HCT116 (cell line): ENCODE data around the gene AKAP13. TPM values are rescaled to one million over a fixed set of nuclear protein-coding genes. Genes with fewer than 3 reads are reported as not detected.

Experiments used
- ATAC-seq: fragments of 200-7000 bp; cut with Tn5 transposase; 2 replicates; pipeline ENCODE4 v1.9.1; 2020; ENCODE audit warnings: mild to moderate bottlenecking, moderate library complexity
- BruUV-seq: library from RNA; stranded (reverse); fragments of 400-500 nt; replicated peaks from 2 replicates; lab custom pipeline; 2021; lab: Mats Ljungman, UMichigan
- CTCF ChIA-PET: fragments of 300-600 bp; sonication (Branson Sonifier 250); formaldehyde crosslinking; loops from one replicate; lab custom pipeline; 2021; ENCODE audit warnings: antibody characterized with exemption; lab: Charles Lee
- POLR2A ChIA-PET: fragments of 300-600, 350-600 bp; sonication (Branson Sonifier 250); formaldehyde crosslinking; loops from one replicate; lab custom pipeline; 2021; ENCODE audit warnings: antibody characterized with exemption; lab: Charles Lee
- RAD21 ChIA-PET, 2 experiments: fragments of 300-600 bp; sonication (Branson Sonifier 250); formaldehyde crosslinking; loops; one replicate each; lab custom pipeline; 2023; ENCODE audit warnings: low total read pairs in 2 of 2; ENCODE audit not compliant: uncharacterized antibody in 2 of 2, unreplicated experiment in 2 of 2, low non-redundant PET in 1 of 2; lab: Charles Lee
- DNase-seq: peaks from one replicate; pipeline ENCODE4 v3.0.0-alpha.2; 2010; ENCODE audit warnings: low read depth, low spot score
- H2AFZ ChIP-seq: fragments of 200-600 bp; shearing (Covaris generic), sonication (generic); 2 replicates; pipeline ENCODE4 v1.6.1; 2017; ENCODE audit warnings: low read depth, mixed run types, mixed read lengths, antibody characterized with exemption, low read length; ENCODE audit not compliant: poor library complexity, severe bottlenecking
- H3K27ac ChIP-seq: 2 replicates; pipeline ENCODE4 v1.5.1; 2012; ENCODE audit warnings: low read depth, low read length
- H3K27me3 ChIP-seq: fragments of 200-600 bp; sonication (generic); 2 replicates; pipeline ENCODE4 v1.6.1; 2016; ENCODE audit warnings: mixed run types, low read length, mixed read lengths; ENCODE audit not compliant: insufficient read depth
- H3K36me3 ChIP-seq, 2 experiments: fragments of 200-500 bp in 1 of 2; fragments of 200-600 bp in 1 of 2; sonication (Bioruptor generic) in 1 of 2; sonication (generic) in 1 of 2; 2 replicates each; pipeline versions ENCODE4 v1.5.1 to v1.6.1; 2014 to 2016; ENCODE audit warnings: low read length in 2 of 2, inconsistent platforms in 1 of 2, mixed read lengths in 1 of 2, mixed run types in 1 of 2; ENCODE audit not compliant: insufficient read depth in 2 of 2, control insufficient read depth in 1 of 2
- H3K4me1 ChIP-seq, 2 experiments: fragments of 200-600 bp in 1 of 2; sonication (generic) in 1 of 2; 2 replicates each; pipeline versions ENCODE4 v1.5.1 to v1.6.1; 2012 to 2017; ENCODE audit warnings: low read length in 2 of 2, inconsistent platforms in 1 of 2, mild to moderate bottlenecking in 1 of 2, mixed read lengths in 1 of 2, mixed run types in 1 of 2, moderate library complexity in 1 of 2; ENCODE audit not compliant: insufficient read depth in 2 of 2, control insufficient read depth in 1 of 2
- H3K4me2 ChIP-seq: fragments of 200-600 bp; sonication (generic); 2 replicates; pipeline ENCODE4 v1.6.1; 2017; ENCODE audit warnings: mixed run types, low read length, mixed read lengths
- H3K4me3 ChIP-seq, 2 experiments: fragments of 200-600 bp in 1 of 2; sonication (generic) in 1 of 2; replicated peaks in 1 of 2; 2 replicates each; pipeline ENCODE4 v1.5.1; 2011 to 2016; ENCODE audit warnings: low read length in 2 of 2, control low read depth in 1 of 2, low read depth in 1 of 2, mild to moderate bottlenecking in 1 of 2, mixed read lengths in 1 of 2, mixed run types in 1 of 2
- H3K79me2 ChIP-seq: fragments of 200-600 bp; sonication (generic); 2 replicates; pipeline ENCODE4 v1.6.1; 2017; ENCODE audit warnings: mild to moderate bottlenecking, mixed run types, low read length, moderate library complexity, mixed read lengths; ENCODE audit not compliant: insufficient read depth
- H3K9ac ChIP-seq: fragments of 200-600 bp; sonication (generic); 2 replicates; pipeline ENCODE4 v1.6.1; 2016; ENCODE audit warnings: low read length, mixed read lengths
- H3K9me2 ChIP-seq: fragments of 200-600 bp; sonication (generic), shearing (Covaris generic); 2 replicates; pipeline ENCODE4 v1.6.1; 2017; ENCODE audit warnings: mixed run types, mild to moderate bottlenecking, moderate library complexity; ENCODE audit not compliant: insufficient read depth
- H3K9me3 ChIP-seq, 2 experiments: fragments of 200-500 bp in 1 of 2; fragments of 200-600 bp in 1 of 2; sonication (Bioruptor generic) in 1 of 2; sonication (generic) in 1 of 2; 2 replicates each; pipeline ENCODE4 v1.6.1; 2014 to 2017; ENCODE audit warnings: low read length in 2 of 2, mixed read lengths in 2 of 2, inconsistent platforms in 1 of 2, low read depth in 1 of 2, mild to moderate bottlenecking in 1 of 2, mixed run types in 1 of 2, moderate library complexity in 1 of 2; ENCODE audit not compliant: control insufficient read depth in 1 of 2, insufficient read depth in 1 of 2
- H4K20me1 ChIP-seq: fragments of 200-600 bp; sonication (generic), shearing (Covaris generic); 2 replicates; pipeline ENCODE4 v1.6.1; 2017; ENCODE audit warnings: mixed run types, mild to moderate bottlenecking, moderate library complexity; ENCODE audit not compliant: insufficient read depth
- ELF1 ChIP-seq: IDR thresholded peaks from 2 replicates; pipeline ENCODE4 v1.6.1; 2012; ENCODE audit warnings: low read depth, borderline replicate concordance
- EZH2 ChIP-seq: fragments of 200-600 bp; sonication (generic); IDR thresholded peaks from 2 replicates; pipeline ENCODE4 v1.6.1; 2017; ENCODE audit warnings: antibody characterized with exemption, mixed run types
- EZH2phosphoT487 ChIP-seq: fragments of 200-600 bp; IDR thresholded peaks from 2 replicates; pipeline ENCODE4 v1.6.1; 2018; ENCODE audit warnings: antibody characterized with exemption, borderline replicate concordance
- FOSL1 ChIP-seq: IDR thresholded peaks from 2 replicates; pipeline ENCODE4 v1.6.1; 2012; ENCODE audit warnings: low read depth
- POLR2A ChIP-seq: IDR thresholded peaks from 2 replicates; pipeline ENCODE4 v1.7.0; 2011; ENCODE audit warnings: borderline replicate concordance; ENCODE audit not compliant: insufficient read depth, insufficient read length; ENCODE audit errors: extremely low read depth
- SIN3A ChIP-seq: IDR thresholded peaks from 2 replicates; pipeline ENCODE4 v1.6.1; 2012; ENCODE audit warnings: low read depth
- SP1 ChIP-seq: IDR thresholded peaks from 2 replicates; pipeline ENCODE4 v1.6.1; 2012; ENCODE audit warnings: low read depth
- SRF ChIP-seq: IDR thresholded peaks from 2 replicates; pipeline ENCODE4 v1.6.1; 2012; ENCODE audit warnings: low read depth
- TCF7L2 ChIP-seq: IDR thresholded peaks from 2 replicates; pipeline ENCODE4 v1.7.0; 2011; ENCODE audit warnings: borderline replicate concordance, inconsistent platforms; ENCODE audit not compliant: insufficient read depth, insufficient read length; ENCODE audit errors: extremely low read depth
- intact Hi-C: fragments of 100-400 bp; cut with micrococcal nuclease; formaldehyde crosslinking; loops from 2 replicates; pipeline ENCODE4 v1.10.0; 2022
- total RNA-seq: library from RNA; stranded (reverse); gene quantifications from one replicate; pipeline ENCODE4 v1.2.1, GENCODE V29; 2021; ENCODE audit not compliant: unreplicated experiment
- TF ChIP-seq, protein P1 (sequence below): IDR thresholded peaks from 2 replicates; pipeline ENCODE4 v1.6.1; 2012; ENCODE audit warnings: low read depth
- TF ChIP-seq, protein P2 (sequence below): IDR thresholded peaks from 2 replicates; pipeline ENCODE4 v1.6.1; 2011; ENCODE audit warnings: mild to moderate bottlenecking, low read length, moderate library complexity; ENCODE audit not compliant: insufficient replicate concordance; ENCODE audit errors: extremely low read depth
- TF ChIP-seq, protein P3 (sequence below), 3 experiments: fragments of 200-600 bp in 1 of 3; sonication (generic) in 1 of 3; IDR thresholded peaks in 2 of 3; conservative IDR thresholded peaks in 1 of 3; 2 replicates each; pipeline ENCODE4 v1.5.1; 2012 to 2017; ENCODE audit warnings: low read depth in 2 of 3, low read length in 2 of 3, antibody characterized with exemption in 1 of 3, borderline replicate concordance in 1 of 3, control low read depth in 1 of 3, mild to moderate bottlenecking in 1 of 3, mixed read lengths in 1 of 3, mixed run types in 1 of 3, moderate library complexity in 1 of 3; ENCODE audit not compliant: insufficient read depth in 1 of 3

The AKAP13 gene
- total RNA-seq, 1 experiment from 2014 or later = 43.1 TPM

DNA sequence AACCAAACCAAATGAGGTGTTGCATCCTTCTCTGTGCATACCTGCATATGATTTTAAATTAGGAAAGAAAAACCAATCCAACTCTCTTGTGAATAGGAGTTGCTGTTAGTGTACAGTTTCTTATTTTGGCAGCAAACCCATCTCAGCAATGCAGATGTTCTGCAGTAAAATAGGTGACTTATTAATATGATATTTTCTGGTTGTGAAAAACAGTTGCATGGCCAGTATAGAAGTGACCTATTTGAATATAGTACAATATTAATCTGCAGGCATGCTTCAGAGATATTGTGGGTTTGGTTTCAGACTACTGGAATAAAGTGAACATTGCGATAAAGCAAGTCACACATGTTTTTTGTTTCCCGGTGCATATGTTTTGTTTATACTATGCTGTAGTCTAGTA lies 42.2 kb downstream of the AKAP13 start:
- Histone ChIP-seq H3K4me3 (no peak overlapping the region), H3K9me2 (no peaks in the 10 kb centered on the region), H3K27me3 (no peaks in the 10 kb centered on the region), H3K9ac (no peak overlapping the region), H3K27ac (no peak overlapping the region), H4K20me1 (peaks cover 9% of the 10 kb centered on the region; the same call in 1 of the 2 replicates), H3K79me2 (peaks cover 91% of the 10 kb centered on the region), H3K4me2 (no peak overlapping the region), H3K4me1 (peaks cover 0 to 11% of the 10 kb centered on the region in 2 experiments; a peak in 2 of 4 replicates), H3K36me3 (no peaks in the 10 kb centered on the region), H2AFZ (no peak overlapping the region), H3K9me3 (no peaks in the 10 kb centered on the region)
- ChIA-PET CTCF (no interaction called here), POLR2A (no interaction called here), RAD21 (no interaction called here)
- ATAC-seq (no peak), DNase-seq (no peak)
- TF ChIP-seq TCF7L2 = no peak
- TF ChIP-seq, protein P1, sequence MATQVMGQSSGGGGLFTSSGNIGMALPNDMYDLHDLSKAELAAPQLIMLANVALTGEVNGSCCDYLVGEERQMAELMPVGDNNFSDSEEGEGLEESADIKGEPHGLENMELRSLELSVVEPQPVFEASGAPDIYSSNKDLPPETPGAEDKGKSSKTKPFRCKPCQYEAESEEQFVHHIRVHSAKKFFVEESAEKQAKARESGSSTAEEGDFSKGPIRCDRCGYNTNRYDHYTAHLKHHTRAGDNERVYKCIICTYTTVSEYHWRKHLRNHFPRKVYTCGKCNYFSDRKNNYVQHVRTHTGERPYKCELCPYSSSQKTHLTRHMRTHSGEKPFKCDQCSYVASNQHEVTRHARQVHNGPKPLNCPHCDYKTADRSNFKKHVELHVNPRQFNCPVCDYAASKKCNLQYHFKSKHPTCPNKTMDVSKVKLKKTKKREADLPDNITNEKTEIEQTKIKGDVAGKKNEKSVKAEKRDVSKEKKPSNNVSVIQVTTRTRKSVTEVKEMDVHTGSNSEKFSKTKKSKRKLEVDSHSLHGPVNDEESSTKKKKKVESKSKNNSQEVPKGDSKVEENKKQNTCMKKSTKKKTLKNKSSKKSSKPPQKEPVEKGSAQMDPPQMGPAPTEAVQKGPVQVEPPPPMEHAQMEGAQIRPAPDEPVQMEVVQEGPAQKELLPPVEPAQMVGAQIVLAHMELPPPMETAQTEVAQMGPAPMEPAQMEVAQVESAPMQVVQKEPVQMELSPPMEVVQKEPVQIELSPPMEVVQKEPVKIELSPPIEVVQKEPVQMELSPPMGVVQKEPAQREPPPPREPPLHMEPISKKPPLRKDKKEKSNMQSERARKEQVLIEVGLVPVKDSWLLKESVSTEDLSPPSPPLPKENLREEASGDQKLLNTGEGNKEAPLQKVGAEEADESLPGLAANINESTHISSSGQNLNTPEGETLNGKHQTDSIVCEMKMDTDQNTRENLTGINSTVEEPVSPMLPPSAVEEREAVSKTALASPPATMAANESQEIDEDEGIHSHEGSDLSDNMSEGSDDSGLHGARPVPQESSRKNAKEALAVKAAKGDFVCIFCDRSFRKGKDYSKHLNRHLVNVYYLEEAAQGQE = no peak
- no peak for TF ChIP-seq ELF1
- TF ChIP-seq, protein P2, sequence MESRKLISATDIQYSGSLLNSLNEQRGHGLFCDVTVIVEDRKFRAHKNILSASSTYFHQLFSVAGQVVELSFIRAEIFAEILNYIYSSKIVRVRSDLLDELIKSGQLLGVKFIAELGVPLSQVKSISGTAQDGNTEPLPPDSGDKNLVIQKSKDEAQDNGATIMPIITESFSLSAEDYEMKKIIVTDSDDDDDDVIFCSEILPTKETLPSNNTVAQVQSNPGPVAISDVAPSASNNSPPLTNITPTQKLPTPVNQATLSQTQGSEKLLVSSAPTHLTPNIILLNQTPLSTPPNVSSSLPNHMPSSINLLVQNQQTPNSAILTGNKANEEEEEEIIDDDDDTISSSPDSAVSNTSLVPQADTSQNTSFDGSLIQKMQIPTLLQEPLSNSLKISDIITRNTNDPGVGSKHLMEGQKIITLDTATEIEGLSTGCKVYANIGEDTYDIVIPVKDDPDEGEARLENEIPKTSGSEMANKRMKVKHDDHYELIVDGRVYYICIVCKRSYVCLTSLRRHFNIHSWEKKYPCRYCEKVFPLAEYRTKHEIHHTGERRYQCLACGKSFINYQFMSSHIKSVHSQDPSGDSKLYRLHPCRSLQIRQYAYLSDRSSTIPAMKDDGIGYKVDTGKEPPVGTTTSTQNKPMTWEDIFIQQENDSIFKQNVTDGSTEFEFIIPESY = no peak
- no peak for TF ChIP-seq SP1
- TF ChIP-seq SIN3A = no peak
- no peak for TF ChIP-seq FOSL1
- TF ChIP-seq EZH2phosphoT487 = no peak
- TF ChIP-seq SRF = no peak
- no peak for TF ChIP-seq POLR2A
- TF ChIP-seq EZH2 = no peak
- TF ChIP-seq, protein P3, sequence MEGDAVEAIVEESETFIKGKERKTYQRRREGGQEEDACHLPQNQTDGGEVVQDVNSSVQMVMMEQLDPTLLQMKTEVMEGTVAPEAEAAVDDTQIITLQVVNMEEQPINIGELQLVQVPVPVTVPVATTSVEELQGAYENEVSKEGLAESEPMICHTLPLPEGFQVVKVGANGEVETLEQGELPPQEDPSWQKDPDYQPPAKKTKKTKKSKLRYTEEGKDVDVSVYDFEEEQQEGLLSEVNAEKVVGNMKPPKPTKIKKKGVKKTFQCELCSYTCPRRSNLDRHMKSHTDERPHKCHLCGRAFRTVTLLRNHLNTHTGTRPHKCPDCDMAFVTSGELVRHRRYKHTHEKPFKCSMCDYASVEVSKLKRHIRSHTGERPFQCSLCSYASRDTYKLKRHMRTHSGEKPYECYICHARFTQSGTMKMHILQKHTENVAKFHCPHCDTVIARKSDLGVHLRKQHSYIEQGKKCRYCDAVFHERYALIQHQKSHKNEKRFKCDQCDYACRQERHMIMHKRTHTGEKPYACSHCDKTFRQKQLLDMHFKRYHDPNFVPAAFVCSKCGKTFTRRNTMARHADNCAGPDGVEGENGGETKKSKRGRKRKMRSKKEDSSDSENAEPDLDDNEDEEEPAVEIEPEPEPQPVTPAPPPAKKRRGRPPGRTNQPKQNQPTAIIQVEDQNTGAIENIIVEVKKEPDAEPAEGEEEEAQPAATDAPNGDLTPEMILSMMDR (IDR thresholded peaks at IDR 0.05 in 2 of 3, conservative IDR thresholded peaks at IDR 0.05 in 1 of 3; ENCODE audit: borderline replicate concordance in 1 of 3, insufficient read depth in 1 of 3, low read depth in 2 of 3, low read length in 2 of 3) = no peak
- BruUV-seq = no TSS peak
- intact Hi-C loops = no loop called here
